HepG2 (cell line): ENCODE measurements around the gene PLD1. TPM values are rescaled to one million over a fixed set of nuclear protein-coding genes. Genes with fewer than 3 reads are reported as not detected.
A peak's percentile ranks its signal among the peaks of the same experiment; 100 is the strongest.

Experiments used
- BATF2 ChIP-seq: sonication (generic); formaldehyde crosslinking; IDR thresholded peaks from 2 replicates; pipeline ENCODE4 v1.8.0; 2022; ENCODE audit warnings: mild to moderate bottlenecking, missing genetic modification reagents, moderate library complexity
- BCL6 ChIP-seq: IDR thresholded peaks from 2 replicates; pipeline ENCODE4 v1.6.1; 2016; ENCODE audit warnings: missing genetic modification reagents, missing compliant biosample characterization
- ERF ChIP-seq: IDR thresholded peaks from 2 replicates; pipeline ENCODE4 v1.6.1; 2018; ENCODE audit warnings: missing biosample characterization, missing genetic modification reagents
- FLYWCH1 ChIP-seq: sonication (generic); formaldehyde crosslinking; IDR thresholded peaks from 2 replicates; pipeline ENCODE4 v1.8.1; 2023; ENCODE audit warnings: mild to moderate bottlenecking, missing genetic modification reagents
- FOXJ3 ChIP-seq: sonication (generic); formaldehyde crosslinking; IDR thresholded peaks from 2 replicates; pipeline ENCODE4 v1.4.0; 2020; ENCODE audit warnings: missing genetic modification reagents, mild to moderate bottlenecking, borderline replicate concordance
- HNRNPK ChIP-seq: fragments of 200-400 bp; formaldehyde crosslinking; IDR thresholded peaks from 2 replicates; pipeline ENCODE4 v1.6.1; 2018; ENCODE audit warnings: low read length, low read depth, moderate library complexity, mild to moderate bottlenecking; ENCODE audit not compliant: poor library complexity, severe bottlenecking
- MBNL3 ChIP-seq: fragments of 250-450 bp; sonication (Bioruptor Pico); conservative IDR thresholded peaks from 2 replicates; pipeline ENCODE4 v1.8.0; 2022; ENCODE audit warnings: mild to moderate bottlenecking, inconsistent platforms
- MLXIP ChIP-seq: sonication (generic); formaldehyde crosslinking; IDR thresholded peaks from 2 replicates; pipeline ENCODE4 v1.9.0; 2021; ENCODE audit warnings: missing genetic modification reagents, borderline replicate concordance
- MXD1 ChIP-seq: sonication (generic); formaldehyde crosslinking; IDR thresholded peaks from 2 replicates; pipeline ENCODE4 v1.4.0; 2020; ENCODE audit warnings: mild to moderate bottlenecking, missing genetic modification reagents
- NFIB ChIP-seq: sonication (generic); formaldehyde crosslinking; IDR thresholded peaks from 2 replicates; pipeline ENCODE4 v1.9.0; 2021; ENCODE audit warnings: missing genetic modification reagents, mild to moderate bottlenecking, borderline replicate concordance
- NFIC ChIP-seq: IDR thresholded peaks from 2 replicates; pipeline ENCODE4 v1.6.1; 2012; ENCODE audit warnings: mild to moderate bottlenecking, low read length, inconsistent platforms
- NR2C2 ChIP-seq: sonication (generic); formaldehyde crosslinking; IDR thresholded peaks from 2 replicates; pipeline ENCODE4 v1.4.0; 2020; ENCODE audit warnings: missing genetic modification reagents, mild to moderate bottlenecking, moderate library complexity, borderline replicate concordance
- PRMT3 ChIP-seq: sonication (generic); formaldehyde crosslinking; IDR thresholded peaks from 2 replicates; pipeline ENCODE4 v1.8.1; 2022; ENCODE audit warnings: low read depth, mild to moderate bottlenecking, moderate library complexity, missing genetic modification reagents, borderline replicate concordance
- SIX1 ChIP-seq: sonication (generic); formaldehyde crosslinking; IDR thresholded peaks from 2 replicates; pipeline ENCODE4 v1.4.0; 2020; ENCODE audit warnings: missing genetic modification reagents, borderline replicate concordance
- SP4 ChIP-seq: sonication (generic); formaldehyde crosslinking; IDR thresholded peaks from 2 replicates; pipeline ENCODE4 v1.8.1; 2023; ENCODE audit warnings: mild to moderate bottlenecking, missing genetic modification reagents
- SSRP1 ChIP-seq: IDR thresholded peaks from 2 replicates; pipeline ENCODE4 v1.6.1; 2016; ENCODE audit warnings: control low read depth
- TFAP4 ChIP-seq: sonication (generic); IDR thresholded peaks from 2 replicates; pipeline ENCODE4 v1.6.1; 2016; ENCODE audit warnings: low read depth, borderline replicate concordance
- U2AF2 ChIP-seq: fragments of 200-400 bp; formaldehyde crosslinking; IDR thresholded peaks from 2 replicates; pipeline ENCODE4 v1.6.1; 2017; ENCODE audit warnings: low read depth, mild to moderate bottlenecking, low read length
- ZC3H4 ChIP-seq: sonication (generic); formaldehyde crosslinking; IDR thresholded peaks from 2 replicates; pipeline ENCODE4 v1.4.0; 2020; ENCODE audit warnings: missing genetic modification reagents, borderline replicate concordance
- ZNF589 ChIP-seq: sonication (generic); formaldehyde crosslinking; conservative IDR thresholded peaks from 2 replicates; pipeline ENCODE4 v1.8.0; 2022; ENCODE audit warnings: mild to moderate bottlenecking, moderate library complexity, missing genetic modification reagents
- ZNF879 ChIP-seq: sonication (generic); formaldehyde crosslinking; IDR thresholded peaks from 2 replicates; pipeline ENCODE4 v1.8.1; 2023; ENCODE audit warnings: missing genetic modification reagents
- polyA plus RNA-seq, 8 experiments: library from polyadenylated mRNA; depleted of rRNA in 3 of 8; stranded (reverse) in 7 of 8; unstranded in 1 of 8; fragments of >200 nt; fragmentation: Illumina TruSeq in 4 of 8; extraction: Trizol in 4 of 8; gene quantifications; 2 replicates each; pipeline versions ENCODE4 v1.2.1 to v1.2.3, GENCODE V29; 2011 to 2016; ENCODE audit warnings: low read depth in 4 of 8, missing spikeins in 1 of 8, mixed read lengths in 1 of 8; ENCODE audit not compliant: insufficient read depth in 1 of 8
- total RNA-seq, 5 experiments: library from RNA; depleted of rRNA; stranded (reverse); fragments of >200 nt; fragmentation: Illumina TruSeq; extraction: Trizol; gene quantifications; 2 replicates each; pipeline ENCODE4 v1.2.3, GENCODE V29; 2016; ENCODE audit warnings: low read depth in 1 of 5

Gene PLD1
- total and polyA plus RNA-seq, 2 of the 13 experiments (the other 11 are each of a cell fraction or from before 2014, with no cell fraction given), result 27.1 to 59.4 TPM

- TF ChIP-seq BATF2, result no peak
- TF ChIP-seq PRMT3, result no peak
- TF ChIP-seq MXD1 (CRISPR knock-in tag), result no peak
- TF ChIP-seq ERF (CRISPR knock-in tag), result peak; percentile 63; the same call in 1 of the 2 replicates
- peak; percentile 35; the same call in 1 of the 2 replicates for TF ChIP-seq SIX1 (CRISPR knock-in tag)
- peak; percentile 49 for TF ChIP-seq BCL6 (CRISPR knock-in tag)
- no peak for TF ChIP-seq MBNL3 (CRISPR knock-in tag)
- no peak for TF ChIP-seq HNRNPK
- TF ChIP-seq NR2C2 (CRISPR knock-in tag), result no peak
- no peak for TF ChIP-seq ZNF589 (CRISPR knock-in tag)
- TF ChIP-seq TFAP4, result peak; percentile 5; the same call in 1 of the 2 replicates
- TF ChIP-seq FOXJ3 (CRISPR knock-in tag), result peak; percentile 26; the same call in 1 of the 2 replicates
- no peak for TF ChIP-seq ZNF879 (CRISPR knock-in tag)
- TF ChIP-seq NFIB (CRISPR knock-in tag), result no peak
- no peak for TF ChIP-seq FLYWCH1 (CRISPR knock-in tag)
- no peak for TF ChIP-seq SSRP1 (CRISPR knock-in tag)
- no peak for TF ChIP-seq SP4 (CRISPR knock-in tag)
- no peak for TF ChIP-seq MLXIP (CRISPR knock-in tag)
- TF ChIP-seq ZC3H4 (CRISPR knock-in tag), result no peak
- TF ChIP-seq U2AF2, result no peak
- TF ChIP-seq NFIC, result no peak
Measured at GRCh38 chr3:171845481-171846284, 35.4 kb upstream of the PLD1 start (continued).
